ENCODE measurements around the gene DHX16. TPM values are rescaled to one million over a fixed set of nuclear protein-coding genes. Genes with fewer than 3 reads are reported as not detected.

Gene DHX16
- total RNA-seq, 1 experiment from 2014 or later = 32.2 TPM

- TF ChIP-seq ZNF219 (CRISPR knock-in tag; IDR thresholded peaks at IDR 0.05; ENCODE audit: borderline replicate concordance) (no peak), SMAD4 (CRISPR knock-in tag; IDR thresholded peaks at IDR 0.05) (no peak), AFF4 (CRISPR knock-in tag; IDR thresholded peaks at IDR 0.05; ENCODE audit: borderline replicate concordance) (no peak), NFE2L1 (CRISPR knock-in tag; IDR thresholded peaks at IDR 0.05) (no peak), GABPB1 (CRISPR knock-in tag; IDR thresholded peaks at IDR 0.05) (no peak)
Measured at GRCh38 chr6:30611150-30611855, 61.5 kb downstream of the DHX16 start (continued).

- no peak for DNase-seq (ENCODE audit: low spot score)
- Mint-ChIP-seq H3K4me3 (no peak overlapping the region), H3K9me3 (no peaks in the 10 kb centered on the region), H3K36me3 (peaks cover 71% of the 10 kb centered on the region), H3K27me3 (ENCODE audit: low read depth) (no peaks in the 10 kb centered on the region), H3K4me1 (peaks cover 31% of the 10 kb centered on the region), H3K27ac (0 out of 2 replicates have a peak overlapping the region, but pooled peaks have one; percentile 15)
- no peak for ATAC-seq
- ChIA-PET POLR2A (interaction anchor here (1.2 to 1.4 kb wide), 3 partner anchors 10 to 77 kb away, joined by 3 to 6 read pairs (median 5); no protein-coding TSS in a partner anchor), CTCF (interaction anchor here (1.0 to 1.4 kb wide), 2 partner anchors 12 to 121 kb away, joined by 4 read pairs; no protein-coding TSS in a partner anchor)
- TF ChIP-seq ERG (CRISPR knock-in tag; IDR thresholded peaks at IDR 0.05) (0 out of 2 replicates have a peak, but pooled peaks have one; percentile 9), ZNF532 (CRISPR knock-in tag; IDR thresholded peaks at IDR 0.05; ENCODE audit: borderline replicate concordance) (0 out of 2 replicates have a peak, but pooled peaks have one; percentile 16), NR3C1 (CRISPR knock-in tag; conservative IDR thresholded peaks at IDR 0.05; ENCODE audit: low read depth) (no peak), RORB (CRISPR knock-in tag; IDR thresholded peaks at IDR 0.05) (no peak), ZNF121 (CRISPR knock-in tag; IDR thresholded peaks at IDR 0.05) (no peak)
Measured at GRCh38 chr6:30610065-30610464, 62.7 kb downstream of the DHX16 start.

GRCh38 chr6:30603961-30604360 is 68.8 kb downstream of the DHX16 start:
- Mint-ChIP-seq H3K27me3 (ENCODE audit: low read depth) (no peaks in the 10 kb centered on the region), H3K9me3 (no peaks in the 10 kb centered on the region), H3K4me3 (no peak overlapping the region), H3K27ac (no peak overlapping the region), H3K4me1 (no peaks in the 10 kb centered on the region; the same call in 1 of the 2 replicates), H3K36me3 (peaks cover 85% of the 10 kb centered on the region)
- CTCF ChIA-PET = interaction anchor here (1.0 kb wide), 1 partner anchor 59 kb away, joined by 4 read pairs; no protein-coding TSS in a partner anchor
- POLR2A ChIA-PET = no interaction called here
- no peak for TF ChIP-seq ATF6 (CRISPR knock-in tag; IDR thresholded peaks at IDR 0.05)
- no peak for TF ChIP-seq ZNF423 (CRISPR knock-in tag; IDR thresholded peaks at IDR 0.05)
- TF ChIP-seq ZNF263 (CRISPR knock-in tag; IDR thresholded peaks at IDR 0.05; ENCODE audit: low read depth) = no peak
- no peak for ATAC-seq
- DNase-seq (ENCODE audit: low spot score) = no peak
